HepG2 (cell line): Measurements from ENCODE around the gene OBP2A. TPM values are rescaled to one million over a fixed set of nuclear protein-coding genes. Genes with fewer than 3 reads are reported as not detected.
A peak's percentile ranks its signal among the peaks of the same experiment; 100 is the strongest.

Experiments
- ARID4A ChIP-seq: sonication (generic); formaldehyde crosslinking; IDR thresholded peaks from 2 replicates; pipeline ENCODE4 v1.5.0; 2020; ENCODE audit warnings: mild to moderate bottlenecking, missing genetic modification reagents, borderline replicate concordance
- ATM ChIP-seq: fragments of 450-650 bp; IDR thresholded peaks from 2 replicates; pipeline ENCODE4 v1.7.1; 2017; ENCODE audit warnings: mild to moderate bottlenecking, borderline replicate concordance
- BCL6 ChIP-seq: IDR thresholded peaks from 2 replicates; pipeline ENCODE4 v1.6.1; 2016; ENCODE audit warnings: missing genetic modification reagents, missing compliant biosample characterization
- CREBL2 ChIP-seq: sonication (generic); formaldehyde crosslinking; IDR thresholded peaks from 2 replicates; pipeline ENCODE4 v1.8.1; 2023; ENCODE audit warnings: missing genetic modification reagents, mild to moderate bottlenecking, borderline replicate concordance
- DDIT3 ChIP-seq: sonication (generic); formaldehyde crosslinking; IDR thresholded peaks from 2 replicates; pipeline ENCODE4 v1.4.0; 2020; ENCODE audit warnings: mild to moderate bottlenecking, missing genetic modification reagents
- KLF11 ChIP-seq: IDR thresholded peaks from 2 replicates; pipeline ENCODE4 v1.6.1; 2016; ENCODE audit warnings: missing compliant biosample characterization
- NBN ChIP-seq: fragments of 450-650 bp; conservative IDR thresholded peaks from 2 replicates; pipeline ENCODE4 v1.6.1; 2017
- NFRKB ChIP-seq: fragments of 450-650 bp; IDR thresholded peaks from 2 replicates; pipeline ENCODE4 v1.6.1; 2017
- PAX8 ChIP-seq: sonication (generic); formaldehyde crosslinking; IDR thresholded peaks from 2 replicates; pipeline ENCODE4 v1.8.0; 2022; ENCODE audit warnings: mild to moderate bottlenecking, missing genetic modification reagents, borderline replicate concordance
- PBX2 ChIP-seq: IDR thresholded peaks from 2 replicates; pipeline ENCODE4 v1.6.1; 2016; ENCODE audit warnings: control low read depth
- SCMH1 ChIP-seq: sonication (generic); formaldehyde crosslinking; IDR thresholded peaks from 2 replicates; pipeline ENCODE4 v1.9.0; 2021; ENCODE audit warnings: missing genetic modification reagents, mild to moderate bottlenecking, borderline replicate concordance
- TIGD3 ChIP-seq: sonication (generic); formaldehyde crosslinking; IDR thresholded peaks from 2 replicates; pipeline ENCODE4 v1.5.1; 2020; ENCODE audit warnings: mild to moderate bottlenecking, missing genetic modification reagents, borderline replicate concordance
- ZNF30 ChIP-seq: sonication (generic); formaldehyde crosslinking; IDR thresholded peaks from 2 replicates; pipeline ENCODE4 v1.5.0; 2020; ENCODE audit warnings: mild to moderate bottlenecking, missing genetic modification reagents
- ZNF34 ChIP-seq: sonication (generic); formaldehyde crosslinking; IDR thresholded peaks from 2 replicates; pipeline ENCODE4 v1.4.0; 2020; ENCODE audit warnings: mild to moderate bottlenecking, missing genetic modification reagents, borderline replicate concordance
- ZNF446 ChIP-seq: sonication (generic); formaldehyde crosslinking; IDR thresholded peaks from 2 replicates; pipeline ENCODE4 v1.5.0; 2020; ENCODE audit warnings: mild to moderate bottlenecking, missing genetic modification reagents
- ZNF484 ChIP-seq: sonication (generic); formaldehyde crosslinking; IDR thresholded peaks from 2 replicates; pipeline ENCODE4 v1.5.1; 2020; ENCODE audit warnings: mild to moderate bottlenecking, low read depth, missing genetic modification reagents, borderline replicate concordance
- ZNF574 ChIP-seq: sonication (generic); formaldehyde crosslinking; IDR thresholded peaks from 2 replicates; pipeline ENCODE4 v1.4.0; 2020; ENCODE audit warnings: missing genetic modification reagents
- ZNF607 ChIP-seq: sonication (generic); formaldehyde crosslinking; IDR thresholded peaks from 2 replicates; pipeline ENCODE4 v1.5.1; 2020; ENCODE audit warnings: missing genetic modification reagents, mild to moderate bottlenecking, borderline replicate concordance
- ZNF747 ChIP-seq: sonication (generic); formaldehyde crosslinking; IDR thresholded peaks from 2 replicates; pipeline ENCODE4 v1.8.1; 2023; ENCODE audit warnings: missing genetic modification reagents, mild to moderate bottlenecking, borderline replicate concordance
- ZNF768 ChIP-seq: sonication (generic); formaldehyde crosslinking; IDR thresholded peaks from 2 replicates; pipeline ENCODE4 v1.4.0; 2020; ENCODE audit warnings: missing genetic modification reagents
- polyA plus RNA-seq, 8 experiments: library from polyadenylated mRNA; depleted of rRNA in 3 of 8; stranded (reverse) in 7 of 8; unstranded in 1 of 8; fragments of >200 nt; fragmentation: Illumina TruSeq in 4 of 8; extraction: Trizol in 4 of 8; gene quantifications; 2 replicates each; pipeline versions ENCODE4 v1.2.1 to v1.2.3, GENCODE V29; 2011 to 2016; ENCODE audit warnings: low read depth in 4 of 8, missing spikeins in 1 of 8, mixed read lengths in 1 of 8; ENCODE audit not compliant: insufficient read depth in 1 of 8
- total RNA-seq, 5 experiments: library from RNA; depleted of rRNA; stranded (reverse); fragments of >200 nt; fragmentation: Illumina TruSeq; extraction: Trizol; gene quantifications; 2 replicates each; pipeline ENCODE4 v1.2.3, GENCODE V29; 2016; ENCODE audit warnings: low read depth in 1 of 5

Gene OBP2A
- total and polyA plus RNA-seq, 2 of the 13 experiments (the other 11 are each of a cell fraction or from before 2014, with no cell fraction given): 0.32 TPM; not detected in 1

GRCh38 chr9:135499326-135500070, 46.4 kb upstream of the OBP2A start (continued):
- no peak for TF ChIP-seq ATM
- no peak for TF ChIP-seq PAX8 (CRISPR knock-in tag)
- no peak for TF ChIP-seq TIGD3 (CRISPR knock-in tag)
- TF ChIP-seq NFRKB: no peak
- TF ChIP-seq ZNF484 (CRISPR knock-in tag): no peak
- TF ChIP-seq DDIT3: no peak
- no peak for TF ChIP-seq ZNF34 (CRISPR knock-in tag)
- TF ChIP-seq PBX2 (CRISPR knock-in tag): no peak
- TF ChIP-seq ZNF607 (CRISPR knock-in tag): no peak
- no peak for TF ChIP-seq ZNF30 (CRISPR knock-in tag)
- TF ChIP-seq ARID4A (CRISPR knock-in tag): peak; percentile 97
- TF ChIP-seq ZNF747: no peak; the same call in 1 of the 2 replicates
- 0 out of 2 replicates have a peak, but pooled peaks have one; percentile 51 for TF ChIP-seq ZNF768 (CRISPR knock-in tag)
- TF ChIP-seq ZNF574: peak; percentile 54; the same call in 1 of the 2 replicates
- TF ChIP-seq KLF11 (CRISPR knock-in tag): no peak
- TF ChIP-seq NBN: no peak
- no peak for TF ChIP-seq BCL6 (CRISPR knock-in tag)
- TF ChIP-seq ZNF446: 0 out of 2 replicates have a peak, but pooled peaks have one; percentile 61
- no peak for TF ChIP-seq CREBL2
- TF ChIP-seq SCMH1: no peak
